OCI-LY7 (cell line): ENCODE measurements around the gene TSPAN13. TPM values are rescaled to one million over a fixed set of nuclear protein-coding genes. Genes with fewer than 3 reads are reported as not detected.

ENCODE experiments used
- BruUV-seq: library from RNA; stranded (reverse); fragments of 400-500 nt; replicated peaks from 2 replicates; lab custom pipeline; 2021; lab: Mats Ljungman, UMichigan
- CTCF ChIA-PET: fragments of 300-600 bp; sonication (Branson Sonifier 250); formaldehyde crosslinking; loops from one replicate; lab custom pipeline; 2022; ENCODE audit warnings: antibody characterized with exemption; ENCODE audit not compliant: unreplicated experiment; lab: Charles Lee
- POLR2A ChIA-PET: fragments of 300-600 bp; sonication (Branson Sonifier 250); formaldehyde crosslinking; loops from one replicate; lab custom pipeline; 2022; ENCODE audit warnings: antibody characterized with exemption; lab: Charles Lee
- DNase-seq: peaks from one replicate; pipeline ENCODE4 v3.0.0-alpha.2; 2015; ENCODE audit warnings: low spot score
- H2AFZ ChIP-seq: fragments of 200-600 bp; sonication (generic), shearing (Covaris generic); 2 replicates; pipeline ENCODE4 v1.6.1; 2014; ENCODE audit warnings: mild to moderate bottlenecking, antibody characterized with exemption, low read length, moderate library complexity
- H3K27ac ChIP-seq: fragments of 200-600 bp; sonication (generic); 2 replicates; pipeline ENCODE4 v1.5.1; 2014; ENCODE audit warnings: mixed run types, low read depth, mild to moderate bottlenecking, moderate library complexity, low read length, inconsistent platforms; ENCODE audit not compliant: poor library complexity, severe bottlenecking
- H3K36me3 ChIP-seq: fragments of 200-600 bp; sonication (generic); 2 replicates; pipeline ENCODE4 v1.6.1; 2014; ENCODE audit warnings: mild to moderate bottlenecking, antibody characterized with exemption, low read length, moderate library complexity, mixed read lengths; ENCODE audit not compliant: insufficient read depth
- H3K4me1 ChIP-seq: fragments of 200-600 bp; sonication (generic); 2 replicates; pipeline ENCODE4 v1.5.1; 2014; ENCODE audit warnings: mild to moderate bottlenecking, low read length; ENCODE audit not compliant: insufficient read depth, poor library complexity, severe bottlenecking
- H3K4me2 ChIP-seq: fragments of 200-600 bp; sonication (generic); 2 replicates; pipeline ENCODE4 v1.6.1; 2014; ENCODE audit warnings: mild to moderate bottlenecking, low read length
- H3K4me3 ChIP-seq: fragments of 200-600 bp; sonication (generic); 2 replicates; pipeline ENCODE4 v1.5.1; 2014; ENCODE audit warnings: mild to moderate bottlenecking, low read depth, low read length; ENCODE audit not compliant: poor library complexity, severe bottlenecking
- H3K79me2 ChIP-seq: fragments of 200-600 bp; sonication (generic); 2 replicates; pipeline ENCODE4 v1.6.1; 2016; ENCODE audit warnings: low read depth, mild to moderate bottlenecking, low read length, moderate library complexity, mixed read lengths; ENCODE audit not compliant: insufficient read depth
- H3K9me2 ChIP-seq: fragments of 200-600 bp; sonication (generic); 2 replicates; pipeline ENCODE4 v1.6.1; 2016; ENCODE audit warnings: mild to moderate bottlenecking, low read length, mixed read lengths; ENCODE audit not compliant: insufficient read depth
- H3K9me3 ChIP-seq: fragments of 200-600 bp; sonication (generic); 2 replicates; pipeline ENCODE4 v1.6.1; 2014; ENCODE audit warnings: mild to moderate bottlenecking, mixed run types, low read length, mixed read lengths
- H4K20me1 ChIP-seq: fragments of 200-600 bp; sonication (generic); 2 replicates; pipeline ENCODE4 v1.6.1; 2014; ENCODE audit warnings: mild to moderate bottlenecking, antibody characterized with exemption, low read length, moderate library complexity, mixed read lengths; ENCODE audit not compliant: insufficient read depth
- EZH2phosphoT487 ChIP-seq: fragments of 200-600 bp; sonication (generic); IDR thresholded peaks from 2 replicates; pipeline ENCODE4 v1.6.1; 2018; ENCODE audit warnings: low read depth, borderline replicate concordance, mild to moderate bottlenecking, mixed run types, antibody characterized with exemption, low read length, moderate library complexity, mixed read lengths
- intact Hi-C: fragments of 100-400 bp; cut with micrococcal nuclease; formaldehyde crosslinking; loops from one replicate; pipeline ENCODE4 v1.10.0; 2022; ENCODE audit not compliant: unreplicated experiment
- total RNA-seq, 2 experiments: library from RNA; depleted of rRNA in 1 of 2; stranded (reverse); fragments of >200 nt in 1 of 2; shearing (Covaris generic) in 1 of 2; gene quantifications; 2 replicates each; pipeline ENCODE4 v1.2.3, GENCODE V29; 2014 to 2022
- TF ChIP-seq, protein P1 (sequence below): fragments of 200-600 bp; sonication (generic); conservative IDR thresholded peaks from 2 replicates; pipeline ENCODE4 v1.5.1; 2014; ENCODE audit warnings: mild to moderate bottlenecking, antibody characterized with exemption, low read length, moderate library complexity, mixed read lengths

Gene TSPAN13
- total RNA-seq, 2 experiments from 2014 or later, result 5.0 to 12.2 TPM

DNA sequence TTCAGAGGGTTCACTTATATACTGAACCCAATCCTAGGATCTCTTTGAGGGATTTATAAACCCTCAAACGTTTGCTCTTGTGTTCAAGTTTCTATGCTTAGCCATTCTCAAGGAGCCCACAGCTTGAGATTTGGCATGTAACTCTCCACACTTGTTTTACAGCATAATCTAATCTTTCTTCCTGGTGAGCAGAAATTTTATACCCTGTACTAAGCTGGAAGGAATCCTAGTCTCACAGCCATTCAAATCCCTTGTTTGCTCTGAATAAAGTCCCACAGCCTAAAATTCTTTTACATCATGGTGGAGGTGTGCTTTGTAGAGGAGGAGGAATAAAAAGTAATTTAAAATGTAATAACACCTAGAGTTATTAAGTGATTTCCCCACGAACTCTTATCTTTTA lies 56.6 kb downstream of the TSPAN13 start:
- CTCF ChIA-PET, result no interaction called here

DNA sequence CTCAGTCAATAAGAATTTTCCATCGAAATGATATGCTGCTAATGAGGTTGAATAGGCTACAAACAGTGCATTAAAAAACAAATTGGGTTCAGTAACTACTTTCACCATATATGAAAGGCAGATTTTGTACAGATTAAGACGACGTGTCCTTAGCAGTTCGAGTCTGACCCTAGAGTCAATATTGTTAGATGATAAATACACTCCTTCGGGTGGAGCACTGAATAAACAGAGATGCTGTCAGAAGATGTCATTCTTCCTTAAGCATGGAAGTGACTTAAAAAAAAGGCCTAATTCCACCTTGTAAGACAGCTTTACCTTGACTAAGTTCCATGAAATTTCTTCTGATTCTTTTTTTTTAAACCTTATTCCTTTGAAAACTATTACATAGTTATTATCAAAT lies 57.0 kb downstream of the TSPAN13 start:
- ChIA-PET POLR2A (no interaction called here), CTCF (no interaction called here)
- no peak for TF ChIP-seq EZH2phosphoT487
- TF ChIP-seq, protein P1, sequence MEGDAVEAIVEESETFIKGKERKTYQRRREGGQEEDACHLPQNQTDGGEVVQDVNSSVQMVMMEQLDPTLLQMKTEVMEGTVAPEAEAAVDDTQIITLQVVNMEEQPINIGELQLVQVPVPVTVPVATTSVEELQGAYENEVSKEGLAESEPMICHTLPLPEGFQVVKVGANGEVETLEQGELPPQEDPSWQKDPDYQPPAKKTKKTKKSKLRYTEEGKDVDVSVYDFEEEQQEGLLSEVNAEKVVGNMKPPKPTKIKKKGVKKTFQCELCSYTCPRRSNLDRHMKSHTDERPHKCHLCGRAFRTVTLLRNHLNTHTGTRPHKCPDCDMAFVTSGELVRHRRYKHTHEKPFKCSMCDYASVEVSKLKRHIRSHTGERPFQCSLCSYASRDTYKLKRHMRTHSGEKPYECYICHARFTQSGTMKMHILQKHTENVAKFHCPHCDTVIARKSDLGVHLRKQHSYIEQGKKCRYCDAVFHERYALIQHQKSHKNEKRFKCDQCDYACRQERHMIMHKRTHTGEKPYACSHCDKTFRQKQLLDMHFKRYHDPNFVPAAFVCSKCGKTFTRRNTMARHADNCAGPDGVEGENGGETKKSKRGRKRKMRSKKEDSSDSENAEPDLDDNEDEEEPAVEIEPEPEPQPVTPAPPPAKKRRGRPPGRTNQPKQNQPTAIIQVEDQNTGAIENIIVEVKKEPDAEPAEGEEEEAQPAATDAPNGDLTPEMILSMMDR, result no peak

More for the DNA sequence above, 56.6 kb downstream of the TSPAN13 start:
- H4K20me1 ChIP-seq, result no peaks in the 10 kb centered on the region
- H3K27ac ChIP-seq, result no peak overlapping the region
- H3K36me3 ChIP-seq, result no peaks in the 10 kb centered on the region
- H3K79me2 ChIP-seq, result no peaks in the 10 kb centered on the region
- H3K9me3 ChIP-seq, result no peaks in the 10 kb centered on the region
- H2AFZ ChIP-seq, result no peak overlapping the region
- intact Hi-C loops, result no loop called here
- H3K4me1 ChIP-seq, result no peaks in the 10 kb centered on the region
- no TSS peak for BruUV-seq
- H3K4me2 ChIP-seq, result no peak overlapping the region
- H3K4me3 ChIP-seq, result no peak overlapping the region
- H3K9me2 ChIP-seq, result no peaks in the 10 kb centered on the region
- TF ChIP-seq, protein P1, result no peak
- no peak for TF ChIP-seq EZH2phosphoT487
- no peak for DNase-seq
- POLR2A ChIA-PET, result interaction anchor here (0.6 kb wide), 1 partner anchor 503 kb away, joined by 3 read pairs; no protein-coding TSS in a partner anchor

DNA sequence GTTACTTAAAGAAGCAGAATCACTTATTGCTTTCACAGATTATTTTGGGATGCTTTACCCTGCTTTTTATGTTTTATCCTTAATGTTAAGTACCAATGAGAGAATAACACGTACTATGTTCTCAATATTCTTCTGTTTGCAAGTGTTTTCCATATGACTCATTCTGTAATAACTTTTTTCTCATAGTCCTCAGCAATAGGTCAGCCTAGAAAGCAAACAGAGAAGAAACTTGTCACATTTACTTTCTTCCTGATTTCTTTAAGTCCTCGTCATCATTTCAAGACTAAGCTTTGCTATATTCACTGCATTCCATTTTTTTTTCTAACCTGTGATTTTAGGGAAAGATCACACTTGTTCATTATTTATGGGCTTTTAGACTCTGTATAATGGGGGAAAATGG lies 58.0 kb downstream of the TSPAN13 start:
- intact Hi-C loops, result no loop called here
- no peak overlapping the region for H3K4me2 ChIP-seq
- no peaks in the 10 kb centered on the region for H3K79me2 ChIP-seq
- CTCF ChIA-PET, result no interaction called here
- no peak for DNase-seq
- H4K20me1 ChIP-seq, result no peaks in the 10 kb centered on the region
- POLR2A ChIA-PET, result interaction anchor here (0.7 kb wide), 1 partner anchor 646 kb away, joined by 3 read pairs; no protein-coding TSS in a partner anchor
- no peaks in the 10 kb centered on the region for H3K36me3 ChIP-seq
- H3K9me2 ChIP-seq, result no peaks in the 10 kb centered on the region
- TF ChIP-seq, protein P1, result no peak
- no peak for TF ChIP-seq EZH2phosphoT487
- H3K4me1 ChIP-seq, result no peaks in the 10 kb centered on the region
- no peak overlapping the region for H3K27ac ChIP-seq
- H3K4me3 ChIP-seq, result no peak overlapping the region
- no peak overlapping the region for H2AFZ ChIP-seq
- H3K9me3 ChIP-seq, result no peaks in the 10 kb centered on the region
- BruUV-seq, result no TSS peak

More for the DNA sequence above, 57.0 kb downstream of the TSPAN13 start:
- no peak for DNase-seq
- Histone ChIP-seq H3K27ac (no peak overlapping the region), H3K79me2 (no peaks in the 10 kb centered on the region), H4K20me1 (no peaks in the 10 kb centered on the region), H3K9me2 (no peaks in the 10 kb centered on the region), H3K4me1 (no peaks in the 10 kb centered on the region), H2AFZ (no peak overlapping the region), H3K4me2 (no peak overlapping the region), H3K9me3 (no peaks in the 10 kb centered on the region), H3K4me3 (no peak overlapping the region), H3K36me3 (no peaks in the 10 kb centered on the region)
- BruUV-seq, result no TSS peak
- intact Hi-C loops, result no loop called here
